Activated CD4-positive, alpha-beta memory T cell treated with anti-CD3 and anti-CD28 coated beads for 36 hours (primary cell): ENCODE data around the gene CDH24. TPM values are rescaled to one million over a fixed set of nuclear protein-coding genes. Genes with fewer than 3 reads are reported as not detected.
A peak's percentile ranks its signal among the peaks of the same experiment; 100 is the strongest.

Experiments used
- CTCF ChIA-PET: fragments of 350-600 bp; sonication (Branson Sonifier 250); formaldehyde crosslinking; loops from one replicate; lab custom pipeline; 2021; ENCODE audit warnings: antibody characterized with exemption, inconsistent platforms; lab: Charles Lee
- POLR2A ChIA-PET: fragments of 350-600 bp; sonication (Branson Sonifier 250); formaldehyde crosslinking; loops from one replicate; lab custom pipeline; 2021; ENCODE audit warnings: antibody characterized with exemption; lab: Charles Lee
- DNase-seq: peaks from one replicate; pipeline ENCODE4 v3.0.0-alpha.2; 2020
- H3K27ac Mint-ChIP-seq: one replicate; pipeline ENCODE4 v1.8.0; 2021; ENCODE audit warnings: mixed read lengths
- H3K27me3 Mint-ChIP-seq: one replicate; pipeline ENCODE4 v1.8.0; 2021; ENCODE audit warnings: mixed read lengths
- H3K36me3 Mint-ChIP-seq: one replicate; pipeline ENCODE4 v1.8.0; 2021; ENCODE audit warnings: mixed read lengths
- H3K4me1 Mint-ChIP-seq: one replicate; pipeline ENCODE4 v1.8.0; 2021; ENCODE audit warnings: low read depth, mixed read lengths
- H3K4me3 Mint-ChIP-seq: one replicate; pipeline ENCODE4 v1.8.0; 2021; ENCODE audit warnings: mild to moderate bottlenecking, mixed read lengths
- H3K9me3 Mint-ChIP-seq: one replicate; pipeline ENCODE4 v1.8.0; 2021; ENCODE audit warnings: mixed read lengths
- intact Hi-C: fragments of 100-400 bp; cut with micrococcal nuclease; formaldehyde crosslinking; loops from one replicate; pipeline ENCODE4 v1.15.1; 2023
- total RNA-seq, 2 experiments: library from RNA; stranded (reverse); gene quantifications; one replicate each; pipeline ENCODE4 v1.2.3, GENCODE V29; 2021

Gene CDH24
- 1 to 10 TPM in 1 of 2 experiments, under 1 TPM in 1; 1.00 to 1.1 TPM for total RNA-seq

- H3K9me3 Mint-ChIP-seq = no peaks in the 10 kb centered on the region
- H3K27me3 Mint-ChIP-seq = peaks cover 2% of the 10 kb centered on the region
- H3K4me3 Mint-ChIP-seq = peak within 1 kb of the TSS; percentile 78
- H3K27ac Mint-ChIP-seq = no peak within 1 kb of the TSS
- peaks cover 16% of the 10 kb centered on the region for H3K4me1 Mint-ChIP-seq
- peak; percentile 74 for DNase-seq
- ChIA-PET CTCF (interaction anchor here (0.6 to 18.9 kb wide), 43 partner anchors 8 to 1079 kb away, joined by 3 to 839 read pairs (median 5); partner anchors contain the start of genes ACIN1, AJUBA, C14orf119 and HAUS4), POLR2A (interaction anchor here (0.8 to 1.7 kb wide), 5 partner anchors 11 to 100 kb away, joined by 3 to 14 read pairs (median 3); partner anchors contain the start of gene HAUS4)
- intact Hi-C loops = loop anchor here (1.0 kb wide), 2 partner anchors 22 to 128 kb away; partner anchors contain the start of gene PRMT5
- peaks cover 19% of the 10 kb centered on the region for H3K36me3 Mint-ChIP-seq
Observed at GRCh38 chr14:23056956-23057756, at the start of gene CDH24. TSS of gene CDH24 (minus strand) at chr14:23057520. CDS start at chr14:23055733, 1,787 bp downstream.

DNA sequence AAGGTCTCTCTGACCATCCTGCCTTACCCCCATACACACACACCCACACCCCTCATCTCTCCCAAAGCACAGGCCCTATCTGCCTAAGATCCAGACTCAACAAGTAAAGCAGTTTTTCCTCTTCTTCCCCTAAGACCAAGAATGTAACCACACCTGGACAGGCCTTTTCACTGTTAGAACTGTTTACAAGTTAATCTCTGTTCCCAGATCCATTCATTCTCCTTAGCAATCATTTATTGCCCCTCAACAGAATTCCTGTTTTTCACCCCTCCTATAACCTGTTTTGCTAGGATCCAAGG, 49.4 kb upstream of the CDH24 start:
- no peak for DNase-seq
- H3K4me1 Mint-ChIP-seq = no peaks in the 10 kb centered on the region
- H3K36me3 Mint-ChIP-seq = no peaks in the 10 kb centered on the region
- no peak overlapping the region for H3K27ac Mint-ChIP-seq
- H3K27me3 Mint-ChIP-seq = no peaks in the 10 kb centered on the region
- H3K9me3 Mint-ChIP-seq = no peaks in the 10 kb centered on the region
- CTCF ChIA-PET = interaction anchor here (1.7 to 1.8 kb wide), 2 partner anchors 12 to 14 kb away, joined by 6 to 8 read pairs; partner anchors contain the start of genes ACIN1 and C14orf119
- H3K4me3 Mint-ChIP-seq = no peak overlapping the region
- POLR2A ChIA-PET = no interaction called here
- intact Hi-C loops = no loop called here

DNA sequence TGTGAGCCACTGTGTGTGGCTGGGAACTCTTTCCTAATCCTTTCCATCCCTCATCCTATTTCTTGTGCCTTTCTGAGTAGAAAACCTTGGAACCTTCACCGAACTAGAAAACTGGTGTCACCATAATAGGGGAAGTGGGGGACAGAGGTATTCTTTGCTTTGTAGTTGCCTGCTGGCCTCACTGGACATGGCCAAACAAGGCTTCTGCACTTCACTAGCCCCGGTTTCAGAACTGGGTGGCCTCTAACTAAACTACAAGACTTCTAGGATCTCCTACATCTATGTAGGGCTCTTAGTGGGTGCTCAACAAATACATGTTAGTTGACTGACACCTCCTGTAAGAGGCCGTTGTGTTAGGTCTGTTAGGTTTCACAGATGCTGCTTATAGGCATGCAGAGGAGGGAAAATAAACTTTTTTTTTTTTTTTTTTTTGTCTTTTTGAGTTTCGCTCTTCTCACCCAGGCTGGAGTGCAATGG, 48.1 kb upstream of the CDH24 start:
- no peaks in the 10 kb centered on the region for H3K36me3 Mint-ChIP-seq
- H3K4me3 Mint-ChIP-seq = no peak overlapping the region
- no peaks in the 10 kb centered on the region for H3K27me3 Mint-ChIP-seq
- H3K9me3 Mint-ChIP-seq = no peaks in the 10 kb centered on the region
- H3K27ac Mint-ChIP-seq = no peak overlapping the region
- intact Hi-C loops = no loop called here
- no peak for DNase-seq
- H3K4me1 Mint-ChIP-seq = no peaks in the 10 kb centered on the region
- ChIA-PET POLR2A (no interaction called here), CTCF (interaction anchor here (1.7 to 1.8 kb wide), 2 partner anchors 10 to 16 kb away, joined by 6 to 8 read pairs; partner anchors contain the start of genes ACIN1 and C14orf119)

DNA sequence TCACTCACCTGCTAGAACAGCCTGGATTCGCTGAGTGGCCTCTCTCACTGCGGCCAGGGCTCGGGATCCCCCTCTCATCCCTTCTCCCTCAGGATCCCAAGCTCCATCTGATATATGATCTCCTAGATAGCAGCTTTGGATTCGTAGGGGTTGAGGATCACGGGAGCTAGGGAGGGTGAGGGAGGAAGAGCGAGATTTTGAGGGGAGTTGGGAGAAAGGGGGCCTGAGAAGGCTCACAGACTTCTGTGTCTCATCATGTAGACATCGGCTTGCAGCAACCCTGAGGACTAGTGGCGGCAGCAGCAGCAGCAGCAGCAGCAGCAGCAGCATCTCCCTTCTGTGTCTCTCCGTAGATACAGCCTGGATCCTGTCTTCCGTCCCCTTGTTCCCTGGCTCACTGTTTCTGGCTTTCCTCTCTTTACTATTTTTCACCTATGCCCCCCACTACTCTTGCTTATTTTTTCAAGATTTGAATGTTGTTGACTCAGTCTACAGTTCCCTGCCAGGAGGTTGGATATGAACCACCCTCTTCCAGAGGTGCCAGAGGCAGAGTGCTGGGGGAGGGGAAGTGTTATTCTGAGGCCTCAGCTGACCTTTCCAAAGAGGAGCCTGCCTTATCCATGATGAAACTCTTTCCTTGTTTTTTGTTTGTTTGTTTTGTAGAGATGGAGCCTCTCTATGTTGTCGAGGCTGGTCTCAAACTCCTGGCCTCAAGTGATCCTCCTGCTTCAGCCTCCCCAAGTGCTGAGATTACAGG, 47.4 kb upstream of the CDH24 start, which contains the start of gene CIROP:
TSS of gene CIROP (minus strand) at position 399 of the 757 bp plus-strand sequence. CDS start at position 330, 69 bp downstream.
- no peak within 1 kb of the TSS for H3K27ac Mint-ChIP-seq
- no peaks in the 10 kb centered on the region for H3K27me3 Mint-ChIP-seq
- no peaks in the 10 kb centered on the region for H3K36me3 Mint-ChIP-seq
- no peaks in the 10 kb centered on the region for H3K4me1 Mint-ChIP-seq
- no peak within 1 kb of the TSS for H3K4me3 Mint-ChIP-seq
- intact Hi-C loops = no loop called here
- no peaks in the 10 kb centered on the region for H3K9me3 Mint-ChIP-seq
- no peak for DNase-seq
- POLR2A ChIA-PET = no interaction called here
- CTCF ChIA-PET = interaction anchor here (5.5 kb wide), 1 partner anchor 16 kb away, joined by 24 read pairs; no protein-coding TSS in a partner anchor

DNA sequence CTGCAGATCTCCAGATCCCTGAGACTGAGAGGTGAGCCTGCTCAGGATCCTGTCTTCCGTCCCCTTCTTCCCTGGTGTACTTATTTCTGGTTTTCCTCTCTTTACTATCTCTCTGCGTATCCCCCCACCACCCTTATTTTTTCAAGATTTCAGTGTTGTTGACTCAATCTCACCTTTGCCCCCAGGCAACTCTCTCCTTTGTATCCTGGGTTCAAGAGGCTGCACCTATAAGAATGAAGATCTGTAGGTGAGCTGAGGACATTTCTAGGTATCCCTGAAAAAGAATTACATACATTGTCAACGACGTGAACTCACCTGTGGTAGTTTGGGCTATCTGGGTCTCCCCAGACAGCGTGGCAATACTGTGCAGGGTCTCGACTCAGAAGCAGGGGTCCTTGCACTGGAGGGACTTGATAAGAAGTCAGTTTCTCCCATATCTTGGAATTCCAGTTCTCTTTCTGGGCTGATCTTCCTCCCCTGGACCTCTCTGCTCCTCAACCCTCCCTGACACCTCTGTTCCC, 46.8 kb upstream of the CDH24 start:
- no peak overlapping the region for H3K27ac Mint-ChIP-seq
- CTCF ChIA-PET = interaction anchor here (1.0 to 5.5 kb wide), 2 partner anchors 17 to 35 kb away, joined by 3 to 24 read pairs; no protein-coding TSS in a partner anchor

DNA sequence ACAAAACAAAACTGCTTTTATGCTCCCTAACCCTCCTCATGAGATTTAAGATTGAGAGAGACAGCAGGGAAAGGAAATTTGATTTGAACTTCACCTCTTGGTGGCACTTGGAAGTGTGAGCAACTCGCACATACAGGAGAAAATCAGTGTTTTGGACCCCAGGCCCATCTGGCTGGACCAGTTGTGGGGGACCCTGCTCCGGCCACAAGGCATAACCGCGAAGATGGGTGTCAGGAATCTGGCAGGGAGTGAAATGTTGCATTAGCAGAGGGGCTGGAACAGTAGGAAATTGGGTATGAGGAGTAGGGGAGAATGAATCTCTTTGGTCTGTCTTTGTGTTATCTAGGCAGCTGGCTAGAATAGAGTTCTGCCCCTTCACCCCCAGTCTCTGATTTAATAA, 46.3 kb upstream of the CDH24 start:
- CTCF ChIA-PET = interaction anchor here (1.0 to 5.5 kb wide), 2 partner anchors 17 to 35 kb away, joined by 3 to 24 read pairs; no protein-coding TSS in a partner anchor

More for the DNA sequence above, 46.8 kb upstream of the CDH24 start:
- no peak overlapping the region for H3K4me3 Mint-ChIP-seq
- H3K27me3 Mint-ChIP-seq = no peaks in the 10 kb centered on the region
- peaks cover 1% of the 10 kb centered on the region for H3K36me3 Mint-ChIP-seq
- no peaks in the 10 kb centered on the region for H3K9me3 Mint-ChIP-seq
- no peak for DNase-seq
- H3K4me1 Mint-ChIP-seq = no peaks in the 10 kb centered on the region
- intact Hi-C loops = no loop called here
- POLR2A ChIA-PET = no interaction called here

DNA sequence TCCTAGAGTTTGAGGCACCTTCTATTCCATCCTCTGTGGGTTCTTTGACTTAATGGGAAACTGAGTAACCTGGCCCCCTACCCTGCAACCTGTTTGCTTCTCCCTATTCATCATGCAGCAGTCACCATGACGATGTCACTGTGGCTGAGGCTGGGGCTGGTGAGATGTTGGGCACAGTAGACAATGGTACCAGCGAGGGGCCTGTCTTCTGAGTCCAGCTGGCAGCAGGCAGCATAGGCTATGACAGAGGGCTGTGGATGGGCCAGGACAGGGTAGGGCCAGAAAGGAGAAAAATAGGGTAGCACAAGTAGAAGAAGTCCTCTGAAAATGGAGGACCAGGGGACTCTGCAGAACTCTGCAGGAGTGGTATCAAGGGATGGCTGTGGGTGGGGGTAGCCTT, 45.5 kb upstream of the CDH24 start:
- Mint-ChIP-seq H3K36me3 (peaks cover 9% of the 10 kb centered on the region), H3K4me1 (peaks cover 3% of the 10 kb centered on the region), H3K9me3 (no peaks in the 10 kb centered on the region), H3K27ac (no peak overlapping the region), H3K4me3 (no peak overlapping the region), H3K27me3 (no peaks in the 10 kb centered on the region)
- no peak for DNase-seq
- intact Hi-C loops = no loop called here
- ChIA-PET POLR2A (no interaction called here), CTCF (interaction anchor here (1.9 to 5.5 kb wide), 3 partner anchors 18 to 34 kb away, joined by 7 to 24 read pairs (median 19); no protein-coding TSS in a partner anchor)

More for the DNA sequence above, 46.3 kb upstream of the CDH24 start:
- Mint-ChIP-seq H3K9me3 (no peaks in the 10 kb centered on the region), H3K4me3 (no peak overlapping the region), H3K27me3 (no peaks in the 10 kb centered on the region), H3K4me1 (no peaks in the 10 kb centered on the region), H3K36me3 (peaks cover 7% of the 10 kb centered on the region), H3K27ac (no peak overlapping the region)
- intact Hi-C loops = no loop called here
- POLR2A ChIA-PET = no interaction called here
- DNase-seq = no peak

DNA sequence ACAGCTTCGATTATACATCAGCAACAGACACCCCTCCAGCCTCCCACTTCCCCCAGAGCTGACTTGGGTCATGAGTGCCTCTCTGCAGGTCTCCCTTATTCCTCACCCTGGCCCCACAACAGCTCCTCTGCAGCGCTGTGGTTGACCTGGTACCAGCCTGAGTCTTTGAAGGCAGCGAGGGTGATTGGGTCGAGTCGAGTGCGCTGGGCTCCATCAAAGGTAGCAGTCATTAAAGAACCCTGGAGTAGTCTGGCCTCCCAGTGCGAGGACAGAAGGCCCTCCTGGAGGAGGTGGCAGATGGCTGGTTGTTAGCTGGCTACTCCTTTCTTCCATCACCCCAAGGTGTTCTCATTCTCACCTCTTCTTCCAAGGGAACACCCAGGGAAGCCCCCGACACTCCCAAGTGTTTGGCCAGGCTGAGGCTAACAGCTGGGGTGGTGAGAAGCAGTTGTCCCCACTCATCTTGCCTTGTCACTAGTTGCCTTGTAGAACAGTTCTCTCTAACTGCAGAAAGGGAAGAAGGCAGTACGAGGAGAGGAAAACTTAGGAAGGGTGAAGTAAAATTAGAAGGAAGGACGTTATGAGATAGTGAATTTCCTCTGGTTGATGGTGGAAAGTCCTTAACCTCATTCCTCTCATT, 44.8 kb upstream of the CDH24 start:
- H3K36me3 Mint-ChIP-seq = peaks cover 16% of the 10 kb centered on the region
- H3K4me3 Mint-ChIP-seq = no peak overlapping the region
- H3K9me3 Mint-ChIP-seq = no peaks in the 10 kb centered on the region
- H3K27me3 Mint-ChIP-seq = no peaks in the 10 kb centered on the region
- ChIA-PET POLR2A (no interaction called here), CTCF (interaction anchor here (0.9 to 5.5 kb wide), 5 partner anchors 19 to 130 kb away, joined by 3 to 24 read pairs (median 7); no protein-coding TSS in a partner anchor)
- no peak overlapping the region for H3K27ac Mint-ChIP-seq
- no peak for DNase-seq
- intact Hi-C loops = no loop called here
- peaks cover 10% of the 10 kb centered on the region for H3K4me1 Mint-ChIP-seq

DNA sequence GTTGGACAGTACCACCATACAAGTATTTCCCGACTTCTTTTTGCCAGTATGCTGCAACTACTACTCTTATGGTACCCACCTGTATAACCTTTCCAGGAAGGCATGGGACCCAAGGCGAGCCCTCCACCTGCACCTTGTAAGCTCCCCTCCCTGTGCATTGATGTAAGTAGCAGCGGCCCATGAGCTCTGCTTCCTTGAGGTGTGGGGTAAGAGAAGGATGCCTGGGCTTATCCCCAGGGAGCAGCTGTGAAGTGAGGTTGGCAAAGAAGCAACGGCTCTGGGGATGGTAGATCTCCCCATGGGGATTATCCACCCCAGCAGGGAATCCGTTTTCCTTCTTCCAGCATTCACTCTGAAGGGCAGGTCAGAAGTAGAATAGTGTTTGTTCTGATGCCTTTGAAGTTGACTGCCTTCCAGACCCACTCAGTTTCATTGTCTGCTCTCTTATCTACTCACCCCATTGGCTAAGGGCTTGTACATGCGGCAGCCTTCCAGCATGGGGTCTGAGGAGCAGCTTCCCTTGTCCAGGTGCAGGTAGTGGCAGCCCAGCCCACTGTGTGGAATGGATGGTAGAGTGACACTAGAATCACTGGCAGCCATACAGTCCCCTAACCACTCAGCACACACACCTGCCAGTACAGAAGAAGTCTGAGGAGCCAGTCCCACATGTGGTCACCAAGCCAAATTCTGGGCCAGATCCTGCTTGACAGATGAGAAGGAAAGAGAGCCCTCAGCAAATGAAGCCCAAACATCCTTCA, 44.1 kb upstream of the CDH24 start:
- Mint-ChIP-seq H3K4me3 (no peak overlapping the region), H3K9me3 (no peaks in the 10 kb centered on the region), H3K27ac (no peak overlapping the region), H3K27me3 (no peaks in the 10 kb centered on the region), H3K36me3 (peaks cover 20% of the 10 kb centered on the region), H3K4me1 (peaks cover 17% of the 10 kb centered on the region)
- intact Hi-C loops = no loop called here
- no peak for DNase-seq
- ChIA-PET POLR2A (interaction anchor here (1.7 kb wide), 1 partner anchor 11 kb away, joined by 4 read pairs; no protein-coding TSS in a partner anchor), CTCF (interaction anchor here (0.6 to 5.5 kb wide), 6 partner anchors 19 to 129 kb away, joined by 3 to 24 read pairs (median 6); no protein-coding TSS in a partner anchor)

- Mint-ChIP-seq H3K27ac (no peak overlapping the region), H3K27me3 (no peaks in the 10 kb centered on the region), H3K9me3 (no peaks in the 10 kb centered on the region), H3K4me3 (no peak overlapping the region), H3K36me3 (peaks cover 23% of the 10 kb centered on the region), H3K4me1 (peaks cover 17% of the 10 kb centered on the region)
- intact Hi-C loops = no loop called here
- POLR2A ChIA-PET = no interaction called here
- CTCF ChIA-PET = interaction anchor here (0.6 to 5.5 kb wide), 6 partner anchors 10 to 281 kb away, joined by 3 to 24 read pairs (median 4); no protein-coding TSS in a partner anchor
- DNase-seq = no peak
Observed at GRCh38 chr14:23099212-23099861, 42.0 kb upstream of the CDH24 start.
